GM18519 (cell line): ENCODE measurements around the gene CYP4Z1.
"Not testable (repeated sequence)": the region's sequence is repeated elsewhere in the genome, so short reads cannot be mapped to it uniquely, and the experiment has no call there.

ENCODE experiments used
- ATAC-seq: cut with Tn5 transposase; IDR thresholded peaks from one replicate; pipeline ENCODE4 v1.9.1; 2021; ENCODE audit warnings: mild to moderate bottlenecking, moderate library complexity; ENCODE audit not compliant: unreplicated experiment, low FRiP score

The CYP4Z1 gene, protein sequence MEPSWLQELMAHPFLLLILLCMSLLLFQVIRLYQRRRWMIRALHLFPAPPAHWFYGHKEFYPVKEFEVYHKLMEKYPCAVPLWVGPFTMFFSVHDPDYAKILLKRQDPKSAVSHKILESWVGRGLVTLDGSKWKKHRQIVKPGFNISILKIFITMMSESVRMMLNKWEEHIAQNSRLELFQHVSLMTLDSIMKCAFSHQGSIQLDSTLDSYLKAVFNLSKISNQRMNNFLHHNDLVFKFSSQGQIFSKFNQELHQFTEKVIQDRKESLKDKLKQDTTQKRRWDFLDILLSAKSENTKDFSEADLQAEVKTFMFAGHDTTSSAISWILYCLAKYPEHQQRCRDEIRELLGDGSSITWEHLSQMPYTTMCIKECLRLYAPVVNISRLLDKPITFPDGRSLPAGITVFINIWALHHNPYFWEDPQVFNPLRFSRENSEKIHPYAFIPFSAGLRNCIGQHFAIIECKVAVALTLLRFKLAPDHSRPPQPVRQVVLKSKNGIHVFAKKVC

GRCh38 chr1:47067097-47067594 lies at the start of gene CYP4Z1:
Gene CYP4Z1 (plus strand): TSS chr1:47067231. CDS start chr1:47067491, 260 bp downstream.
- ATAC-seq = no peak

DNA sequence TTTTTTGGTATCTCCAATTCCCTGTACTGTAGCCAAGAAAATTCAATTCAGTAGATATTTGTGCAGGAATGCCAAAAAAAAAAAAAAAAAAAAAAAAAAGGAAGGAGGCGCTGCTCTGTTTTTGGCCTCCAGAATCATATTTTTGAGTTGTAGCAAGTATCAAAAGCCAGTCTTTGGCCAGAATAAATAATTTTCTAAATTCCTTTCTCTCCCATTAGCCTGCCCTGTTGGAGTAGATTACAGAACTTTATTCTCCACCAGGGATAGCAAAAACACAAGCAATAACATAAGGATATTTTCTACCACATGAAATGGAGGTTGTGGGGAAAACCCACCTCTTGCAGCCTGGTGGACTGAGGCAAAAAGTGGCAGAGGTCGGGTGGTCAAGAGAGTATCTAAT lies 46.0 kb upstream of the CYP4Z1 start:
- no peak for ATAC-seq

DNA sequence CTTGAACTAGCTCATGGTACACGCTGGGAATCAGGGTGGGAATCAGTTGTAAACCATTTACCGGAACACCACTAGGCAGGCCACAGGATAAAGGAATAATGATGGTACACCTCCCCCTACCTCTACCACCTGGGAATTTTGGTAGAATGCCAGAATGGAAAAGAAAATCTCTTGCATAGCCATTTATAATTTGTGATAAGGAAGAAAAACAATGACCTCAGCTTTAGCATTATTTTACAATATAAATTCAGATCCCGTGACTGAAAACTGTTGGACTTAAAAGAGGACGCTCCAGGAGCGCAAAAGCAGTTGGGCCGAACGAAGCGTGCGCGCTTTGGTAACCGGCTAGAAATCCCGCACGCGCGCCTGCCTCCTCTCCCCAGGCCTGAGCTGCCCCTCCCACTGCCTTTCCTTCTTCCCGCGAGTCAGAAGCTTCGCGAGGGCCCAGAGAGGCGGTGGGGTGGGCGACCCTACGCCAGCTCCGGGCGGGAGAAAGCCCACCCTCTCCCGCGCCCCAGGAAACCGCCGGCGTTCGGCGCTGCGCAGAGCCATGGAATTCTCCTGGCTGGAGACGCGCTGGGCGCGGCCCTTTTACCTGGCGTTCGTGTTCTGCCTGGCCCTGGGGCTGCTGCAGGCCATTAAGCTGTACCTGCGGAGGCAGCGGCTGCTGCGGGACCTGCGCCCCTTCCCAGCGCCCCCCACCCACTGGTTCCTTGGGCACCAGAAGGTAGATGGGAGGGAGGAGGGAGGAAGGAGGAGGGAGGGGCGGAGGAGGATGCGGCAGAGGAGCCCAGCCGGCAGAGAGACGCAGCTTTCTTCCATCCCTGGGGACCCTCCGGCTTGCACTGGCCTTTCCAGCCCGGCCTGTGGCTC lies 43.5 kb upstream of the CYP4Z1 start, which contains the start of gene CYP4X1:
Gene CYP4X1 (plus strand): TSS at position 402 of the 873 bp plus-strand sequence. CDS start 149 bp downstream, at position 551.
- no peak for ATAC-seq

GRCh38 chr1:47024141-47024801 lies 42.8 kb upstream of the CYP4Z1 start:
- ATAC-seq = no peak

DNA sequence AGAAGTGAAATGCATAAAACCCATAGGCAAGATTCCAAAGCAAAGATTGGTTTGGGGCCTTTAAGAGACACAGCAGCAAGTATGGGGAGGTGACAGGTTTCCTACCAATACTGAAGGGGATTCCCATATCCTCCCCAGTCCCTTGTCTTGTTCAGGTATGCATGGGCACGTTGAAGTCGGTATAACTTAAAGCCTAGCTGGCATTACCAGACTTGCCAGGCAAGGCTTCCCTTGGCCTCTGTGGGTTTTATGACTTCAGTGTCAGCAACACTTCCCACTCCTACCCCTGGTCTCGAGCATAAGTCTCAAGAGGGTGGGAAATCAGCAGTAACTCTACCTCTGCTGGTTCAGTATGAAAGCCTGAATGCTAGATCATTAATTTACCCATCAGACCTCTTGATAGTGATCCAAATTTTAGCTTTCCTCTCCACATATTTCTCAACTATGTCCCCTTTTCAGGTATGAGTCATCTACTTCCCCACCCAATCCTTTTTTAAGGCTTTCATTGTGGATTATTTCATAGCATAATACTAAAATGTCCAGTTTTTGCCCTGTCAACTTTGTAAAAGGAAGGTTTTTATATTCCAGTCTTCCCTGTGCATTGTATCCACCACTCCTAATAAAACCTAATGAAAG lies 36.7 kb upstream of the CYP4Z1 start:
- ATAC-seq = no peak

DNA sequence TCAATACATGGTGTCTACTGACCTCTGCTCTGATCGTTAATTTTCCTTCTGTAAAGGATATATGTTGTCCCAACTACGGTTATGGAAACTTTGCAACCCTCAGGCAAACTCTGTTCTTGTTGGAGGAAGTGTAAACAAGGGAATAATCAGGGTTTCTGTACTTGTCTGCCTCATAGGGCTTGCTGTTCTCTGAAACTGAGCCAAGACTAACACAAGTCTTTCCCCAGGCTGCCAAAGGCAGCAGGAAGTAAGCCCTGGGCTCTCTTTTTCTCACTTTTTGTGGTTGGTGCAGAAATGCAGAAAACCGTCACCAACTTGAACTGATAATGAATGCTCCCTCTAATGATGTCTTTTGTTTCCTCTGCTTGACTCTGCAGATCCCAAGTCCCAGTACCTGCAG lies 36.0 kb upstream of the CYP4Z1 start:
- ATAC-seq = no peak

DNA sequence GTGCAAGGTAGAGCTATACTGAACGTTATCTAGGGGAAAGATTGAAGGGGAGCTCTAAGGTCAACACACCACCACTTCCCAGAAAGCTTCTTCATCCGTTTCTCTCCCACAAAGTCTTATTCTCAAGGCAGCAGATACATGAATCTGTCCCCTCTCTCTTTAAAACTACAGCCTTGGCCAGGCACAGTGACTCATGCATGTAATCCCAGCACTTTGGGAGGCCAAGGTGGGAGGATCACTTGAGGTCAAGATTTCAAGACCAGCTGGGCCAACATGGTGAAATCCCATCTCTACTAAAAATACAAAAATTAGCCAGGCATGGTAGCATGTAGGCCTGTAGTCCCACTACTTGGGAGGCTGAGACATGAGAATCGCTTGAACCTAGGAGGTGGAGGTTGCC lies 35.4 kb upstream of the CYP4Z1 start:
- no peak for ATAC-seq

DNA sequence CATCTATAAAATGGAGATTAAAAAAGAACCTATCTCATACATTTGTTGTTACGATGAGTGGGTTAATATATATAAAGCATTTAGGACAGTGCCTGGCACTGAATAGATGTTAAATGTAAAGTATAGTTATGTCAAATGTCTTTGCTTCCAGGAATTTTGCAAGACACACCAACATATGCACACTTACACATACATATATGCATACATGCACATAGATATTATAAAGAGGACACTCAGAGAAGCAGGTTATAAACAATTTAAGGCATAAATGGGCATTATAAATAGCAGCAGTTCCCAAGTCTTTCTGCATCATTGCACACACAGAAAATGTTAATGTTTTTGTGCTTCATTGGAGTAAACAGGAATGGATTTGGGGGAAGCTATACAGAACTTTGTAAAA lies 30.3 kb upstream of the CYP4Z1 start:
- ATAC-seq = no peak

DNA sequence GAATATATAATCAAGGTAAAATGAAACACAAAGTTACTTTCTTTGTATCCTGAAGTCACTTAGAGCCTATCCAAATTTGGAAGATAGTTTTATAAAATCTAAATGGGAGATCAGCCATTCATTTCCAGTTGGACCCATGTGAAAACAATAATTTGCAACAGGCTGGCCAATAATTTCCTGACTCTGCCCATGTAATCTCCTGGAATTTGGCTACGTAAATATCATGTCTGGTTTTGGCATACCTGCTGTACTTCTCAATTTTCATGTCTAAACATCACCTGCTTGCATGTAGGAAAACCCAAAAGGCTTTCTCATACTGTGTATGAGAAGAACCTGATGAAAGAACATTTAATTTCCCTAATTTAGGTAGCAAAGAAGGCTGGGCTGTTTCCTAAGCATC lies 7.7 kb upstream of the CYP4Z1 start:
- ATAC-seq = no peak

GRCh38 chr1:47069080-47069479 lies 2.0 kb downstream of the CYP4Z1 start:
- not testable (repeated sequence) for ATAC-seq

DNA sequence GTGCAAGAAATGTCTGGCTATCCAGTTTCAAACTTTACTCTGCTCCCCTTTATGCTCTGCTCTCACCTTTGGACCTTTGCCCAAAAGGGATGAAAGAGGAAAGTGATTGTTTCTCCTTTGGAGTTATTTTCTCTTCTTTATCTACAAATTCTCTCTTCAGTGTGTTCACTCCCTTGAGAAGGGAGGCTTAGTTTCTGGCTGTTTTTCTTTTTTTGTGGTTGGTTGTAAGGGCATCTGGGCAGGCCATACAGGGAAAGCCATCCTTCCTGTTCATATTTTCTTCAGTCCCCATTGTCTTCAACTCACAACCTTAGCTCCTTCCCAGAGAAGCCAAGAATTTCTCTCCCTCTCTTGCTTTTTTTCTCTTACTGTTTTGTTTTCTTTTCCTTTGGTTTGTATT lies 2.5 kb downstream of the CYP4Z1 start:
- ATAC-seq = not testable (repeated sequence)

GRCh38 chr1:47089356-47089755 lies 22.3 kb downstream of the CYP4Z1 start:
- ATAC-seq = not testable (repeated sequence)

GRCh38 chr1:47091476-47091875 lies 24.4 kb downstream of the CYP4Z1 start:
- not testable (repeated sequence) for ATAC-seq

DNA sequence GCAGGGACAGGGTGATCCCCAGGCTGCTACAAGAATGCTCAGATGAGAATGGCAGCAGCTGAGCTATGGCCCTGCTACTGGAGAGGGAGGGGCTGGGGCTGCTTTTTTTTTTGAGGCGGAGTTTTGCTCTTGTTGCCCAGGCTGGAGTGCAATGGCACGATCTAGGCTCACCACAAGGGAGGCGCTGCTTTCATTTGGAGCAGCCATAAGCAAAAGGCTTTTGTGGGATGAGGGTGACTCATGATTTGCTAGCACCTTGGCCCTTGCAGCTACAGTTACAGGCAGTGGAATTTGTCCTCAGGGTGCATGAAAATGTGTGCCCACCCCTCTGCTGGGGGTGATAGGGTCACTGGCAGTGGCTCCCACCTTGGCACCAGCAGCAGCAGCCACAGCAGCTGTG lies 37.8 kb downstream of the CYP4Z1 start:
- no peak for ATAC-seq

DNA sequence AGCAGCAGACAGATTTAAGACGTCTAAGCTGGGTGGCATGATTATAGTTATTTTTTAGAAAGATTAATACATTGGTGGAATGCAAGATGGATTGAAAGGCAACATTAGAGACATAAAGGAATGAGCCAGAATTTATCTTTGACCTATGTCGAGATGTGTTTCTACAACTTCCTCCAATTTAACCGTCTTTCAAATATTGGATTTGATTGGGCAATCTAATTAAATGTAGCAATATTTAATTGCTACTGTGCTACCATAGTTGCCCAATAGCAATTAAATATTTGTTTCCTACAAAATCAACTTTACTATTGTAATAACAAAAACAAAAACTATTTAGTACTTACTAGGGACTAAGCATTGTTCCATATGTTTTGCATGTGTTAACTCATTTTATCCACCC lies 39.8 kb downstream of the CYP4Z1 start:
- no peak for ATAC-seq

GRCh38 chr1:47107851-47108574 lies 41.0 kb downstream of the CYP4Z1 start:
- not testable (repeated sequence) for ATAC-seq

- not testable (repeated sequence) for ATAC-seq
Observed at GRCh38 chr1:47109482-47109881, 42.5 kb downstream of the CYP4Z1 start.

DNA sequence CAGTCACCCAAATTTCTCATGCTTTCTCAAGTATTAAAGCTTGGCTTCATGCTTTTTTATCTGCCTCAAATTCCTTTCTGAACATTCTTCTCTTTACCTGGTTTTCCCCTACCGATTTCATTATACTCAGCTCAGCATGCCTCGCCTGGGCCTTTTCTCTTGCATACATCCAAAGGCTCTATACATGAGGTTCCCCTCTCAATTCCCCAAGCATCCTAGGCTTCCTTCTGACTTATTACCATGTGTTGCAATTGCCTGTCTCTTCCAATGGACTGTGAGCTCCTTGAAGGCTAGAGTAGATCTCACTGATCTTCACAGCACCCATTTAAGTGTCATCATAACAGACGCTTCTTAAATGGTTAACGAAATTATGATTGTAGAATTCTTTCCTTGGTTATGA lies 46.1 kb downstream of the CYP4Z1 start:
- no peak for ATAC-seq

GRCh38 chr1:47121039-47121438 lies 54.0 kb downstream of the CYP4Z1 start:
- ATAC-seq = not testable (repeated sequence)
